GM10266 (cell line): ENCODE data around the gene MAML3.

Source experiments
- DNase-seq: peaks from one replicate; pipeline ENCODE4 v3.0.0; 2012; ENCODE audit errors: extremely low spot score
- CTCF ChIP-seq: IDR thresholded peaks from 2 replicates; pipeline ENCODE4 v1.5.1; 2012; ENCODE audit warnings: mild to moderate bottlenecking, low read depth; ENCODE audit not compliant: control insufficient read depth, insufficient read depth; ENCODE audit errors: missing control alignments

MAML3 gene

GRCh38 chr4:139913995-139914598, 239.9 kb downstream of the MAML3 start:
- no peak for TF ChIP-seq CTCF
- no peak for DNase-seq

GRCh38 chr4:139913398-139913990, 240.5 kb downstream of the MAML3 start:
- no peak for DNase-seq
- no peak for TF ChIP-seq CTCF

DNA sequence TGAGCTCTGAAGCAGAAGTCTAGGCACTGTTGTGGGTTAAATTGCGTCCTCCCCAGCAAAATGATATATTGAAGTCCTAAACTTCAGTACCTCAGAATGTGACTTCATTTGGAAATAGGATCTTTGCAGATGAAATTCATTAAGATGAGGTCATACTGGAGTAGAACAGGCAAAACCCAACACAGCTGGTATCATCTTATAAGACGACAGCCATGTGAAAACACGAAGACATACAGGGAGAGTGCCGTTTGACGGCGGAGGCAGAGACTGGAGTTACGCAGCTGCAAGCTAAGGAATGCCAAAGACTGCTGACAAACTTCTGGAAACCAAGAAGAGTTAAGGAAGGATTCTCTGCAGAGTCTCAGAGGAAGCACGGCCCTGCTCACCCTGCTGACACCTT, 241.5 kb downstream of the MAML3 start:
- no peak for DNase-seq
- TF ChIP-seq CTCF: no peak

GRCh38 chr4:139910106-139910505, 243.9 kb downstream of the MAML3 start:
- TF ChIP-seq CTCF: no peak
- DNase-seq: no peak

DNA sequence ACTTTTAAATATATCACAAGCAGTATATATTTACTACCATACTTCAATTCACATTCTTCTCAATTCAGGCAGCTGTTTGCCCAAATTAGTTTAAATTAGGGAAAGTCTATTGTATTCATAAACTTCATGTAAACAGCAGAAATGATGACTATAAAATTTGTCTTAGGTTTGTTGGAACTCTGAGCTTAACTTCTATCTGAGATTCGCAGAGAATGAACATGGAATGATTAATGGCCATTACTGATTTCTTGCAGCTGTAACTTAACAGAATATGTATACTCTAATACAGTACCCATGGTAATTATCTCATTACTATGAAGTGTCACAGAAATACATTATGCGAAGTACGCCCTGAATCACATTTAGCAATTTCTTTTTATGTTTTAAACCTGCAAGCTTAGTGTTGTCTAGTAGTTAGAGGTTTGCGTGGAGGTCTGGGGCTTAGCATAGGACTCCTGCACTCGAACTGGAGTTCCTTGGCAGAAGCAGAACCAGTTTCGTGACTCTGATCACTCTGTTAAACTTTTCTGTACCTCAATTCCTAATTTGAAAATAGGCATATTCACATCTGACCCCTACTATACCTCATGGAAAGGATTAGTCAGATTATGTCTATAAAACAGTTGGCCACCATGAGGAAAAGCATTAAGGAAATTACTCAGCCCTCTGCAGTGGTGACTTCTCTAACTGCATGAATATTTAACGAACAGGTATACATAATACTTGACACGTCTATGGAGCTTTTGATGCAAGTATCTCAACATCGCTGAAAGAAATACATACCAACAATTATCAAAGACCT, 245.1 kb downstream of the MAML3 start:
- DNase-seq: no peak
- TF ChIP-seq CTCF: no peak

- no peak for DNase-seq
- TF ChIP-seq CTCF: no peak
Observed at GRCh38 chr4:139907001-139907809, 246.8 kb downstream of the MAML3 start.
